Activated CD4-positive, alpha-beta memory T cell treated with anti-CD3 and anti-CD28 coated beads for 36 hours (primary cell): Measurements from ENCODE around the gene TPMT. TPM values are rescaled to one million over a fixed set of nuclear protein-coding genes. Genes with fewer than 3 reads are reported as not detected.

Experiments used
- CTCF ChIA-PET: fragments of 350-600 bp; sonication (Branson Sonifier 250); formaldehyde crosslinking; loops from one replicate; lab custom pipeline; 2021; ENCODE audit warnings: antibody characterized with exemption, inconsistent platforms; lab: Charles Lee
- POLR2A ChIA-PET: fragments of 350-600 bp; sonication (Branson Sonifier 250); formaldehyde crosslinking; loops from one replicate; lab custom pipeline; 2021; ENCODE audit warnings: antibody characterized with exemption; lab: Charles Lee
- DNase-seq: peaks from one replicate; pipeline ENCODE4 v3.0.0-alpha.2; 2020
- H3K27ac Mint-ChIP-seq: one replicate; pipeline ENCODE4 v1.8.0; 2021; ENCODE audit warnings: mixed read lengths
- H3K27me3 Mint-ChIP-seq: one replicate; pipeline ENCODE4 v1.8.0; 2021; ENCODE audit warnings: mixed read lengths
- H3K36me3 Mint-ChIP-seq: one replicate; pipeline ENCODE4 v1.8.0; 2021; ENCODE audit warnings: mixed read lengths
- H3K4me1 Mint-ChIP-seq: one replicate; pipeline ENCODE4 v1.8.0; 2021; ENCODE audit warnings: low read depth, mixed read lengths
- H3K4me3 Mint-ChIP-seq: one replicate; pipeline ENCODE4 v1.8.0; 2021; ENCODE audit warnings: mild to moderate bottlenecking, mixed read lengths
- H3K9me3 Mint-ChIP-seq: one replicate; pipeline ENCODE4 v1.8.0; 2021; ENCODE audit warnings: mixed read lengths
- intact Hi-C: fragments of 100-400 bp; cut with micrococcal nuclease; formaldehyde crosslinking; loops from one replicate; pipeline ENCODE4 v1.15.1; 2023
- total RNA-seq, 2 experiments: library from RNA; stranded (reverse); gene quantifications; one replicate each; pipeline ENCODE4 v1.2.3, GENCODE V29; 2021

TPMT gene
- total RNA-seq, 2 experiments from 2014 or later, result 7.7 to 7.8 TPM

DNA sequence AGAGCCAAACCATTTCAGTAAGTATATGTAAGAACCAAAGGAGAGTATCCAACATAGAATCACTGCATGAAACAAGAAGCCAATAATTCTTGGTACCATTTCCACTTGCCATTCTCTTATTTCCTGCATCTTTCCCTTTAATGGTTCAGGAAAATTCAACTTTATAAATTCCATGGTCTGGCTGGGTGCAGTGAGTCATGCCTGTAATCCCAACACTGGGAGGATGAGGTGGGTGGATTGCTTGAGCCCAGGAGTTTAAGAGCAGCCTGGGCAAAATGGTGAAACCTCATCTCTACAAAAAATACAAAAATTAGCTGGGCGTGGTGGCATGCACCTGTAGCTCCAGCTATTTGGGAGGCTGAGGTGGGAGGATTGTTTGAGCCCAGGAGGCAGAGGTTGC lies 53.6 kb downstream of the TPMT start:
- Mint-ChIP-seq H3K4me1 (no peaks in the 10 kb centered on the region), H3K27ac (no peak overlapping the region), H3K9me3 (peaks cover 7% of the 10 kb centered on the region), H3K27me3 (peaks cover 31% of the 10 kb centered on the region), H3K36me3 (peaks cover 5% of the 10 kb centered on the region), H3K4me3 (no peak overlapping the region)
- intact Hi-C loops, result no loop called here
- ChIA-PET POLR2A (no interaction called here), CTCF (no interaction called here)
- DNase-seq, result no peak

DNA sequence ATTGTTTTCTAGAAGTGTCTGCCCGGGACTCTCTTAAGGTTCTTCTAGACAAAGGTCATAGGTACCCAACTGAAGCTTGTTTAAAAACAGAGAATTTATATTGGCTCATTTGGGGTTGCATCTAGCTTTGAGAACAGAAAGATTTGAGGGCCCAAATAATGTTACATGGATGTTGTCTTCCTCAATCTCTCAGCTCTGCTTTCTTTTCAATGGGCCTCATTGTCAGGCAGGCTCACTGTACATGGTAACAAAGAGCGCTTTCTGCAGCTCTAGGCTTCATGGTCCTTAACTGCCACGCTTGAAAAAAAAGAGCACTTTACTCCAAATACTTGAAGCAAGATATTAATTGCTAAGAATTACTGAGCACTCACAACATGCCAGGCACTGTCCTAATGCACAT lies 54.6 kb downstream of the TPMT start:
- peaks cover 26% of the 10 kb centered on the region for H3K27me3 Mint-ChIP-seq
- POLR2A ChIA-PET, result no interaction called here

DNA sequence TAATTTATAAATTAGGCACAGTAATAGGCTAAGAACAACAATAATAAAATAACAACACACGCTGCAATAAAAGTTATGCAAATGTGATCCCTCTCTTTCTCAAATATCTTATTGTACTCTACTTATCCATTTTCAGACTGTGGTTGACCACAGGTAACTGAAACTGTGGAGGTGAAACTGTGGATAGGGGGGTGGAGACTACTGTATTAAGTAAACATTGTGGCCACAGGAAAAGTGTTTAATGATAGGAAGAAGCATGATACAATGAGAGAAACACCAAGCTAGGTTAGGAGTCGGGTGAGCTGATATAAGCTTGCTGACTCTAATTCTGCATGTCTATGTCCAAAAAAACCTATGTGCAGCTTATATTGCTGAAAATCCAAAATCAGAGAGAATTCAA lies 55.4 kb downstream of the TPMT start:
- Mint-ChIP-seq H3K4me1 (no peaks in the 10 kb centered on the region), H3K27ac (no peak overlapping the region), H3K27me3 (peaks cover 26% of the 10 kb centered on the region), H3K9me3 (no peaks in the 10 kb centered on the region), H3K36me3 (no peaks in the 10 kb centered on the region), H3K4me3 (no peak overlapping the region)
- POLR2A ChIA-PET, result no interaction called here
- CTCF ChIA-PET, result no interaction called here
- intact Hi-C loops, result no loop called here
- no peak for DNase-seq

More for the DNA sequence above, 54.6 kb downstream of the TPMT start:
- H3K9me3 Mint-ChIP-seq, result no peaks in the 10 kb centered on the region
- no peak overlapping the region for H3K4me3 Mint-ChIP-seq
- intact Hi-C loops, result no loop called here
- no peak overlapping the region for H3K27ac Mint-ChIP-seq
- DNase-seq, result no peak
- no peaks in the 10 kb centered on the region for H3K4me1 Mint-ChIP-seq
- CTCF ChIA-PET, result no interaction called here
- H3K36me3 Mint-ChIP-seq, result no peaks in the 10 kb centered on the region

DNA sequence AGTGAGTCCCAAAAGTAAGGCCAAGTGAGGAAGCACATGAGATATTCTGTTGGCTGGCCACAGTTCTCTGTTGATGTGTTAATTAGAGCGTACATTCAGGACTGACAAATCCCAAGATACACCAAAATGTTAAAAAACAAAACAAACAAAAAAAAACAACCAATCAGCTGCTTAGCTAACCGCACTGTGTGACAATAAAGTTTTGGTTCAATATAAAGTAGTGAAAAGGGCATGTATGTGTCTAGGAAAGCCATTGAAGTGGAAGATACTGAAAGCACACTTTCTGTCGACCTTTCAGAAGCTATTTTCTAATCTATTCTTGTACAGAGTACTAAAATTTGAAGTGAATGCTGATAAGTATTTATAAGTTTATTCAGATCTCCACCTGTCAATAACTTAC lies 58.5 kb downstream of the TPMT start:
- Mint-ChIP-seq H3K27me3 (peaks cover 14% of the 10 kb centered on the region), H3K4me1 (no peaks in the 10 kb centered on the region), H3K27ac (no peak overlapping the region), H3K9me3 (no peaks in the 10 kb centered on the region), H3K36me3 (no peaks in the 10 kb centered on the region), H3K4me3 (no peak overlapping the region)
- ChIA-PET CTCF (no interaction called here), POLR2A (no interaction called here)
- intact Hi-C loops, result no loop called here
- no peak for DNase-seq

DNA sequence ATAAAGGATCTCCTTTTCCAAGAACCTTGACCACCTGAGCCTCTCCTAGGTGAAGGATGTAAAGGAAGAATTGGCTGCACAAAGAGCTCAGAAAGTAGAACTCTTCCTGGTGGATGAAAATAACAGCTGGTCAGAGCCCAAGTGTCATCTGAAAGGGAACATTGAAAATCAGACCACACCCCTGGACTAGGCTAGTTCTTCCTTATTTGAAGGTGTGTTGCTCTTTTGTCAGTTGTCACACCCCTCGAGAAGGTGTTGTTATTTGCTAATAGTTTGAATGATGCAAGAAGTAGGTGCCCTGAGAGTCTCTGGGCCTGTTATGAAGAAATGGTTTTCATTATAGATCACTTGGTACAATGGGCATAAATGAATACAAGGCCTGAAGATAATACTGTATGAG lies 63.5 kb downstream of the TPMT start:
- intact Hi-C loops, result no loop called here
- ChIA-PET CTCF (no interaction called here), POLR2A (no interaction called here)
- Mint-ChIP-seq H3K27ac (no peak overlapping the region), H3K4me3 (no peak overlapping the region), H3K9me3 (peaks cover 7% of the 10 kb centered on the region), H3K27me3 (peaks cover 6% of the 10 kb centered on the region), H3K36me3 (no peaks in the 10 kb centered on the region), H3K4me1 (no peaks in the 10 kb centered on the region)
- DNase-seq, result no peak

DNA sequence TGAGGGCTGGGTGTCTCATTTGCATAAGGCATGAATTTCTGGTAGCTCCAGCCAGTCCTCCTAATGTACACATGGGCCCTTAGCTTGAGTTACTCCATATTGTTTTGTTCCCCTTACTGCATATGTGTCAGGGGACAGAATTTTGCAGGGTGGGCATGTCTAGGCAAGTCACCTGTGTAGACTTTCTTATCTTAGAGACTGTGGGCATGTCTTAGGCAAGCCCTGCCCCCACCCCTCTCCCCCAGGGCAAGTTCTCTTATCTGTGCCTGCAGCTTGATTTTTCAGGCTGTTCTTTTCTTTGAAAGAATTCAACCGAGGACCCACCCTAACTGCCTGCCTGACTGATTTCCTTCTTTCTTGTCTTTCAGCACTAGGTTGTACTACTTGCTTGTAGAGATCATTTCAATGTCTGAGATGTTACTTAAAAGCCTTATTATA lies 64.5 kb downstream of the TPMT start:
- no peak overlapping the region for H3K4me3 Mint-ChIP-seq
- H3K27ac Mint-ChIP-seq, result no peak overlapping the region
- H3K4me1 Mint-ChIP-seq, result no peaks in the 10 kb centered on the region
- H3K27me3 Mint-ChIP-seq, result peaks cover 9% of the 10 kb centered on the region
- H3K9me3 Mint-ChIP-seq, result peaks cover 7% of the 10 kb centered on the region
- intact Hi-C loops, result no loop called here
- POLR2A ChIA-PET, result no interaction called here
- no peak for DNase-seq
- H3K36me3 Mint-ChIP-seq, result no peaks in the 10 kb centered on the region
- CTCF ChIA-PET, result no interaction called here

DNA sequence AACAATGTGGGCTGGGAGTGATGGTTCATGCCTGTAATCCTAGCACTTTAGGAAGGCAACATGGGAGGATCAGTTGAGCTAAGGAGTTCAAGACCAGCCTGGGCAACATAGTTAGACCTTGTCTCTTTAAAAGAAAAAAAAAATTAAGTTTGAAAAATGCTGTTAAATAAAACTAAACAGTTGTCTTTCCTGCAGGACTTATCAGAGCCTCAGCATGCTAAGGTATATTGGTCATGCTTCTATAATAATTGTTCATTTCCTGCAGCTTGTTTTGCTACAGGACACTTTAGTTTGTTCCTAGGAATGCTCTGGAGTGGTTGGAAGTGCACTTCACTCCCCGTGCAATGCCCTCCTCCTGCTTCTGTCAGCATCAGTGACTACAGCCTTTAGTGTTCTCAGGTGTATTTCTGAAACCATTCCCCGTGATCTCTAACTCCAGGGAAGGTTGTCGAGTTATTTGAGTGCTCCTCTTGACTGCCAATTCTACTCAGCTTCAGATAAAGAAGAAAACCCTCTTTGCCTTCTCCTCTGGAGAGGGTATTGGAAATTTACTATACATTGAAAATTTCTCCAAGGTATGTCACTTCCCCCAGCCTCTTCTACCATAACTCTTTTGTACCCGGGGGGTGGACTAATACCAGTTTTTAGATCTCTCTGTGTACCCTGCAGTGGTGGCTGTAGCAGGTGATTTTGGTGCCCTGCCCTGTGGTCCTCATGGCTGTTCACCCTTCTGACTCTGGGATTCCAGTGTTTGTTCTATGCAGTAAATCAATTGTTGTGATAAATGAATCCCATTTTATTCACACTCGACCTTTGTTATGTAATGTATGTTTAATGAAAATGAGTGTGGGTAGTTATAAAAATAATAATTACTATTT lies 66.2 kb downstream of the TPMT start:
- POLR2A ChIA-PET, result no interaction called here
- DNase-seq, result no peak
- intact Hi-C loops, result no loop called here
- CTCF ChIA-PET, result no interaction called here
- no peak overlapping the region for H3K27ac Mint-ChIP-seq
- no peaks in the 10 kb centered on the region for H3K4me1 Mint-ChIP-seq
- no peak overlapping the region for H3K4me3 Mint-ChIP-seq
- peaks cover 9% of the 10 kb centered on the region for H3K27me3 Mint-ChIP-seq
- no peaks in the 10 kb centered on the region for H3K36me3 Mint-ChIP-seq
- peaks cover 7% of the 10 kb centered on the region for H3K9me3 Mint-ChIP-seq

DNA sequence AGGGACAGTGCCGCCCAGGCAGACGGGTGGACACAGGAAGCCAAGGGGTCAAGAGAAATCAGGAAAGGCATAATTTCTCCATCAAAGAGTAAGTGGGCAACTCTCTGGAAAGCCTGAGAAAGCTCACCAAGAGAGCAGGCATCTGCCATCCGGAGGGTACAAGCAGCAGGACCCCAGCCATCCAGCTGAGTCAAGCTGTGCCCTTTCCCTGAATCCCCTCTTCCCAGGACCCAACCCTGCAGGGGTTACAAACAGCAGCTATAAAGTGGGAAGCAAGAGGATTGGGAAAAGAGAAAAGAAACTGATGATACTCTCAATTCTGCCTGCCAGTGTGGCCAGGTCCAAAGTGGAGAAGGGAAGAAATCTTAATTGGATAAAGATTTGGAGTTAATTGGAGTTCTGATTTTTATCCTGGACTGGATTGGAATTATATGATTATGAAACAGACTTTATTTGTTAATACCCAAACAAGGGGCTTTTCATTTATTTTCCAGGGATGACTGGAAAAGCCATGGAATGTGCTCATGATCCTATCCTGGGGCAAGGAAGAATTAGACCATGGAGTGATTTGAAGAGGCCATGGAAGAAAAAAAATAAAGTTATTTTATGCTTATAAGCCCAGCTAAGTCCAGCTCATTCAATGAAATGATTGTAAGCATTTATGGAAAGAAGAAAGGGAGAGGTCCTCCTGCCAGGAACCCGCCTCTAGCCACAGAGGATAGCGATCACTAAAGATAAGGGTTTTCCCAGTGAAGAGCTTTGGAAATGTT lies 67.3 kb downstream of the TPMT start:
- H3K27me3 Mint-ChIP-seq, result peaks cover 8% of the 10 kb centered on the region
- no peaks in the 10 kb centered on the region for H3K4me1 Mint-ChIP-seq
- CTCF ChIA-PET, result no interaction called here
- H3K9me3 Mint-ChIP-seq, result peaks cover 7% of the 10 kb centered on the region
- POLR2A ChIA-PET, result no interaction called here
- no peaks in the 10 kb centered on the region for H3K36me3 Mint-ChIP-seq
- no peak for DNase-seq
- H3K27ac Mint-ChIP-seq, result no peak overlapping the region
- intact Hi-C loops, result no loop called here
- H3K4me3 Mint-ChIP-seq, result no peak overlapping the region

DNA sequence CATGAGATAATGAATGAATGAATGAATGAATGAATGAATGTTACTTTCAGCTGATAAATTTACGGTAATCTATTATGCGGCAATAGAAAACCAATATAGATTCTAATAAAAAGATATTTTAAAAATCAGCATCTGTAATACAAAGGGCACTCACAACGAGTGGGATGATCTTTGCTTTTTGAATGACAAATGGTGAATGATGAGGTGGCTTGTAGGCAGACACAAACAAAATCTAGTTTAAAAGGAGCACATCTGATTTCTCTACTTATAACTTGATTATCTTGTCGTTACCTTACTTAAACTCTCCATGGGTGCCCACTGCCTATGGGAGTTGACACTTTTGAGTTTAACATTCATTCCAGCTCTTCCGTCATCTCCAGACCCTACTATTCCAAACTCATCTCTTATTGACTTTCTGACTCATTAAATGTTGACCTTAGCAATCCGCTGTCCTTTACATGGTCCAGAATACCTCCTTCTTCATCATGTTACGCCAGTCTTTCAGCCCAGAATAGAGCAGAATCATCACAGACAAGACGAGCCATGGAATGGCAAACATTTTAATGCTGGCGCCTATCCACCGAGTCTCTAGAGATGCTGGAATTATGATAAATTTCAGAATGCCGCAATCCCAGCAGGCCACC lies 73.7 kb downstream of the TPMT start:
- Mint-ChIP-seq H3K27ac (no peak overlapping the region), H3K4me1 (no peaks in the 10 kb centered on the region), H3K4me3 (no peak overlapping the region), H3K9me3 (peaks cover 4% of the 10 kb centered on the region), H3K27me3 (peaks cover 15% of the 10 kb centered on the region), H3K36me3 (peaks cover 2% of the 10 kb centered on the region)
- no peak for DNase-seq
- POLR2A ChIA-PET, result no interaction called here
- intact Hi-C loops, result no loop called here
- CTCF ChIA-PET, result no interaction called here

DNA sequence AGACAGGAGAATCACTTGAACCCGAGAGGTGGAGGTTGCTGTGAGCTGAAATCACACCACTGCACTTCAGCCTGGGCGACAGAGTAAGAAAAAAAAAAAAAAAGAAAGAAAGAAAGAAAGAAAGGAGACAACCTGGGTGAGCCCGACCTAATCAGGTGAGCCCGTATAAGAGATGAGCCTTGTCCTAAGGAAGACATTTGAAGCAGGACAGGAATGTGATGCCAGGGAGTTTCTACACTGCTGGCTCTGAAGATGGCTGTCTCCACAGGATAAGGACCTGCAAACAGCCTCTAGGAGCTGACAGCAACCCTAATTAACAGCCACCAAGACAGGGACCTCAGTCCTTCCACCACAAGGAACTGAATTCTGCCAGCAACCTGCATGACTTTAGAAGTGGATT lies 74.3 kb downstream of the TPMT start:
- ChIA-PET POLR2A (no interaction called here), CTCF (no interaction called here)
- H3K4me3 Mint-ChIP-seq, result no peak overlapping the region
- H3K9me3 Mint-ChIP-seq, result peaks cover 9% of the 10 kb centered on the region
- H3K27me3 Mint-ChIP-seq, result peaks cover 17% of the 10 kb centered on the region
- no peaks in the 10 kb centered on the region for H3K4me1 Mint-ChIP-seq
- no peak overlapping the region for H3K27ac Mint-ChIP-seq
- H3K36me3 Mint-ChIP-seq, result peaks cover 5% of the 10 kb centered on the region
- intact Hi-C loops, result no loop called here
- DNase-seq, result no peak

DNA sequence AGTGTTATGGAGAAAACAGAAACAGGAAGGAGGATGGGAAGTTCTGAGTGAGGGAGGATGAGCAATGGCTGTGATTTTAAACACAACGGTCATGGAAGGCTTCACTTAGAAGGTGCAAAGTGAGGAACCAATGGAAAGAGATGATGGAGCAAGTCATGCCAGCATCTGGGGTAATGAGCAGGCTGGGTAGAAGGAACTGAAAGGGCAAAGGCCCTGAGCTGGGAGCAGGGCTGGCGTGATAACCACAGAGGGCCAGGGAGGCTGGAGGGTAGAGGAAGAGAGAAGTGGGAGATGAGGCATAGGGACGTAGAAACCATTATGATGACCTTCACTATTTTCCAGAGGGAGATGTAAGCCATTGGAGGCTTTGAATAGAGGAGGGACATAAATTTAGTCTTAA lies 76.0 kb downstream of the TPMT start:
- peaks cover 16% of the 10 kb centered on the region for H3K27me3 Mint-ChIP-seq
- DNase-seq, result no peak
- POLR2A ChIA-PET, result no interaction called here
- no peak overlapping the region for H3K27ac Mint-ChIP-seq
- peaks cover 5% of the 10 kb centered on the region for H3K36me3 Mint-ChIP-seq
- no peaks in the 10 kb centered on the region for H3K4me1 Mint-ChIP-seq
- H3K9me3 Mint-ChIP-seq, result peaks cover 19% of the 10 kb centered on the region
- intact Hi-C loops, result no loop called here
- CTCF ChIA-PET, result no interaction called here
- H3K4me3 Mint-ChIP-seq, result no peak overlapping the region
